Cerebellar nuclear complex (tissue), 1 donor: ENCODE data around the gene BCAP29.
"Not testable (repeated sequence)": the region's sequence is repeated elsewhere in the genome, so short reads cannot be mapped to it uniquely, and the experiment has no call there.

Experiments
- DNase-seq, 2 experiments: peaks; one replicate each; lab custom pipeline; 2025; lab: John Stamatoyannopoulos, UW

Gene BCAP29

GRCh38 chr7:107622894-107623293, 42.8 kb downstream of the BCAP29 start:
- DNase-seq, result no peak

GRCh38 chr7:107627002-107627401, 47.0 kb downstream of the BCAP29 start:
- no peak for DNase-seq

GRCh38 chr7:107628461-107629064, 48.5 kb downstream of the BCAP29 start:
- DNase-seq, result no peak

GRCh38 chr7:107630342-107630741, 50.3 kb downstream of the BCAP29 start:
- DNase-seq, result no peak

- DNase-seq, result no peak
These were observed 51.8 kb downstream of the BCAP29 start for GRCh38 chr7:107631588-107632491.

GRCh38 chr7:107632492-107632865, 52.4 kb downstream of the BCAP29 start:
- DNase-seq, result no peak

- no peak for DNase-seq
These were observed 58.5 kb downstream of the BCAP29 start for GRCh38 chr7:107638594-107638993.

GRCh38 chr7:107639070-107639469, 59.0 kb downstream of the BCAP29 start:
- DNase-seq, result not testable (repeated sequence)

- DNase-seq, result no peak
These were observed 61.6 kb downstream of the BCAP29 start for GRCh38 chr7:107641676-107642075.

- no peak for DNase-seq
These were observed 62.5 kb downstream of the BCAP29 start for GRCh38 chr7:107642501-107642900.

GRCh38 chr7:107643407-107643806, 63.4 kb downstream of the BCAP29 start:
- DNase-seq, result no peak

- DNase-seq, result no peak
These were observed 63.9 kb downstream of the BCAP29 start for GRCh38 chr7:107643938-107644308.

GRCh38 chr7:107644309-107644974, 64.4 kb downstream of the BCAP29 start:
- DNase-seq, result no peak

- no peak for DNase-seq
These were observed 72.6 kb downstream of the BCAP29 start for GRCh38 chr7:107652642-107653041.

GRCh38 chr7:107658467-107658866, 78.4 kb downstream of the BCAP29 start:
- DNase-seq, result no peak

GRCh38 chr7:107659666-107660065, 79.6 kb downstream of the BCAP29 start:
- no peak for DNase-seq

GRCh38 chr7:107660381-107661080, 80.5 kb downstream of the BCAP29 start, which contains the start of gene SLC26A4:
TSS of gene SLC26A4 (plus strand) at chr7:107660828. CDS start at chr7:107661642, 814 bp downstream.
- DNase-seq, result no peak

- no peak for DNase-seq
These were observed 81.2 kb downstream of the BCAP29 start for GRCh38 chr7:107661081-107661864.

- DNase-seq, result no peak
These were observed 81.9 kb downstream of the BCAP29 start for GRCh38 chr7:107661865-107662379.

GRCh38 chr7:107663196-107663595, 83.2 kb downstream of the BCAP29 start:
- DNase-seq, result no peak

GRCh38 chr7:107666790-107667189, 86.7 kb downstream of the BCAP29 start:
- no peak for DNase-seq
